Measurements from ENCODE around the gene RTL10.

Gene RTL10

GRCh38 chr22:19874307-19875060, 19.8 kb upstream of the RTL10 start:
- H3K27me3 Mint-ChIP-seq: no peaks in the 10 kb centered on the region
- DNase-seq: peak; percentile 59
- H3K4me1 Mint-ChIP-seq (ENCODE audit: low read depth): peaks cover 13% of the 10 kb centered on the region
- no peaks in the 10 kb centered on the region for H3K36me3 Mint-ChIP-seq (ENCODE audit: low read depth)
- no peak overlapping the region for H3K4me3 Mint-ChIP-seq
- peak overlapping the region; percentile 59 for H3K27ac Mint-ChIP-seq
- no peaks in the 10 kb centered on the region for H3K9me3 Mint-ChIP-seq

GRCh38 chr22:19873960-19874306, 19.3 kb upstream of the RTL10 start:
- Mint-ChIP-seq H3K9me3 (no peaks in the 10 kb centered on the region), H3K4me3 (no peak overlapping the region), H3K27me3 (no peaks in the 10 kb centered on the region), H3K27ac (peak overlapping the region; percentile 59), H3K4me1 (ENCODE audit: low read depth) (peaks cover 13% of the 10 kb centered on the region), H3K36me3 (ENCODE audit: low read depth) (no peaks in the 10 kb centered on the region)
- DNase-seq: no peak

- H3K27ac Mint-ChIP-seq: no peak overlapping the region
These were observed 18.7 kb upstream of the RTL10 start for GRCh38 chr22:19873138-19873959.

GRCh38 chr22:19872779-19873137, 18.1 kb upstream of the RTL10 start:
- peaks cover 13% of the 10 kb centered on the region for H3K4me1 Mint-ChIP-seq (ENCODE audit: low read depth)
- H3K27me3 Mint-ChIP-seq: no peaks in the 10 kb centered on the region
- no peak for DNase-seq
- no peak overlapping the region for H3K27ac Mint-ChIP-seq
- no peaks in the 10 kb centered on the region for H3K9me3 Mint-ChIP-seq
- H3K36me3 Mint-ChIP-seq (ENCODE audit: low read depth): no peaks in the 10 kb centered on the region
- no peak overlapping the region for H3K4me3 Mint-ChIP-seq

More at GRCh38 chr22:19873138-19873959, 18.7 kb upstream of the RTL10 start:
- no peaks in the 10 kb centered on the region for H3K9me3 Mint-ChIP-seq
- H3K27me3 Mint-ChIP-seq: no peaks in the 10 kb centered on the region
- peaks cover 13% of the 10 kb centered on the region for H3K4me1 Mint-ChIP-seq (ENCODE audit: low read depth)
- H3K4me3 Mint-ChIP-seq: no peak overlapping the region
- peak; percentile 28 for DNase-seq
- no peaks in the 10 kb centered on the region for H3K36me3 Mint-ChIP-seq (ENCODE audit: low read depth)

- no peak overlapping the region for H3K4me3 Mint-ChIP-seq
- H3K27ac Mint-ChIP-seq: no peak overlapping the region
- DNase-seq: peak; percentile 23
These were observed 17.4 kb upstream of the RTL10 start for GRCh38 chr22:19871845-19872778.

GRCh38 chr22:19871023-19871844, 16.6 kb upstream of the RTL10 start:
- Mint-ChIP-seq H3K4me1 (ENCODE audit: low read depth) (peaks cover 13% of the 10 kb centered on the region), H3K27ac (no peak overlapping the region), H3K4me3 (no peak overlapping the region), H3K36me3 (ENCODE audit: low read depth) (no peaks in the 10 kb centered on the region), H3K27me3 (no peaks in the 10 kb centered on the region), H3K9me3 (no peaks in the 10 kb centered on the region)
- DNase-seq: peak; percentile 28

More at GRCh38 chr22:19871845-19872778, 17.4 kb upstream of the RTL10 start:
- Mint-ChIP-seq H3K27me3 (no peaks in the 10 kb centered on the region), H3K4me1 (ENCODE audit: low read depth) (peaks cover 13% of the 10 kb centered on the region), H3K36me3 (ENCODE audit: low read depth) (no peaks in the 10 kb centered on the region), H3K9me3 (no peaks in the 10 kb centered on the region)

GRCh38 chr22:19870153-19871022, 15.7 kb upstream of the RTL10 start:
- Mint-ChIP-seq H3K27ac (no peak overlapping the region), H3K4me1 (ENCODE audit: low read depth) (peaks cover 15% of the 10 kb centered on the region), H3K9me3 (no peaks in the 10 kb centered on the region), H3K36me3 (ENCODE audit: low read depth) (no peaks in the 10 kb centered on the region), H3K4me3 (no peak overlapping the region), H3K27me3 (no peaks in the 10 kb centered on the region)
- peak; percentile 20 for DNase-seq

- Mint-ChIP-seq H3K36me3 (ENCODE audit: low read depth) (no peaks in the 10 kb centered on the region), H3K27me3 (no peaks in the 10 kb centered on the region), H3K4me3 (no peak overlapping the region), H3K4me1 (ENCODE audit: low read depth) (peaks cover 16% of the 10 kb centered on the region), H3K9me3 (no peaks in the 10 kb centered on the region), H3K27ac (no peak overlapping the region)
- DNase-seq: no peak
These were observed 15.0 kb upstream of the RTL10 start for GRCh38 chr22:19869497-19870152.

GRCh38 chr22:19868773-19869471, 14.2 kb upstream of the RTL10 start:
- peak; percentile 18 for DNase-seq
- peaks cover 9% of the 10 kb centered on the region for H3K4me1 Mint-ChIP-seq (ENCODE audit: low read depth)
- no peaks in the 10 kb centered on the region for H3K36me3 Mint-ChIP-seq (ENCODE audit: low read depth)

GRCh38 chr22:19868333-19868732, 13.7 kb upstream of the RTL10 start:
- no peak overlapping the region for H3K4me3 Mint-ChIP-seq
- no peaks in the 10 kb centered on the region for H3K27me3 Mint-ChIP-seq
- no peak for DNase-seq
- H3K36me3 Mint-ChIP-seq (ENCODE audit: low read depth): no peaks in the 10 kb centered on the region
- H3K4me1 Mint-ChIP-seq (ENCODE audit: low read depth): peaks cover 8% of the 10 kb centered on the region
- H3K9me3 Mint-ChIP-seq: no peaks in the 10 kb centered on the region
- H3K27ac Mint-ChIP-seq: peak overlapping the region; percentile 29

More at GRCh38 chr22:19868773-19869471, 14.2 kb upstream of the RTL10 start:
- Mint-ChIP-seq H3K4me3 (no peak overlapping the region), H3K27ac (peak overlapping the region; percentile 29), H3K27me3 (no peaks in the 10 kb centered on the region), H3K9me3 (no peaks in the 10 kb centered on the region)

GRCh38 chr22:19867617-19868016, 12.9 kb upstream of the RTL10 start:
- Mint-ChIP-seq H3K27ac (no peak overlapping the region), H3K4me3 (no peak overlapping the region), H3K9me3 (no peaks in the 10 kb centered on the region), H3K27me3 (no peaks in the 10 kb centered on the region), H3K36me3 (ENCODE audit: low read depth) (no peaks in the 10 kb centered on the region), H3K4me1 (ENCODE audit: low read depth) (peaks cover 6% of the 10 kb centered on the region)
- DNase-seq: peak; percentile 6

- Mint-ChIP-seq H3K4me3 (no peak overlapping the region), H3K4me1 (ENCODE audit: low read depth) (peaks cover 6% of the 10 kb centered on the region), H3K9me3 (no peaks in the 10 kb centered on the region), H3K36me3 (ENCODE audit: low read depth) (peaks cover 2% of the 10 kb centered on the region), H3K27me3 (no peaks in the 10 kb centered on the region), H3K27ac (no peak overlapping the region)
- DNase-seq: no peak
These were observed 12.0 kb upstream of the RTL10 start for GRCh38 chr22:19866665-19867009.

Data from activated T-cell treated with anti-CD3 and anti-CD28 coated beads, Interleukin-2, amount 50 U/mL, for 24 hours (primary cell).